GM10266 (cell line): ENCODE measurements around the gene DSPP.

ENCODE experiments used
- DNase-seq: peaks from one replicate; pipeline ENCODE4 v3.0.0; 2012; ENCODE audit errors: extremely low spot score
- TF ChIP-seq, protein P1 (sequence below): IDR thresholded peaks from 2 replicates; pipeline ENCODE4 v1.5.1; 2012; ENCODE audit warnings: mild to moderate bottlenecking, low read depth; ENCODE audit not compliant: control insufficient read depth, insufficient read depth; ENCODE audit errors: missing control alignments

Gene DSPP

GRCh38 chr4:87592124-87592523 is 16.2 kb upstream of the DSPP start:
- TF ChIP-seq, protein P1, sequence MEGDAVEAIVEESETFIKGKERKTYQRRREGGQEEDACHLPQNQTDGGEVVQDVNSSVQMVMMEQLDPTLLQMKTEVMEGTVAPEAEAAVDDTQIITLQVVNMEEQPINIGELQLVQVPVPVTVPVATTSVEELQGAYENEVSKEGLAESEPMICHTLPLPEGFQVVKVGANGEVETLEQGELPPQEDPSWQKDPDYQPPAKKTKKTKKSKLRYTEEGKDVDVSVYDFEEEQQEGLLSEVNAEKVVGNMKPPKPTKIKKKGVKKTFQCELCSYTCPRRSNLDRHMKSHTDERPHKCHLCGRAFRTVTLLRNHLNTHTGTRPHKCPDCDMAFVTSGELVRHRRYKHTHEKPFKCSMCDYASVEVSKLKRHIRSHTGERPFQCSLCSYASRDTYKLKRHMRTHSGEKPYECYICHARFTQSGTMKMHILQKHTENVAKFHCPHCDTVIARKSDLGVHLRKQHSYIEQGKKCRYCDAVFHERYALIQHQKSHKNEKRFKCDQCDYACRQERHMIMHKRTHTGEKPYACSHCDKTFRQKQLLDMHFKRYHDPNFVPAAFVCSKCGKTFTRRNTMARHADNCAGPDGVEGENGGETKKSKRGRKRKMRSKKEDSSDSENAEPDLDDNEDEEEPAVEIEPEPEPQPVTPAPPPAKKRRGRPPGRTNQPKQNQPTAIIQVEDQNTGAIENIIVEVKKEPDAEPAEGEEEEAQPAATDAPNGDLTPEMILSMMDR = no peak
- DNase-seq = no peak

DNA sequence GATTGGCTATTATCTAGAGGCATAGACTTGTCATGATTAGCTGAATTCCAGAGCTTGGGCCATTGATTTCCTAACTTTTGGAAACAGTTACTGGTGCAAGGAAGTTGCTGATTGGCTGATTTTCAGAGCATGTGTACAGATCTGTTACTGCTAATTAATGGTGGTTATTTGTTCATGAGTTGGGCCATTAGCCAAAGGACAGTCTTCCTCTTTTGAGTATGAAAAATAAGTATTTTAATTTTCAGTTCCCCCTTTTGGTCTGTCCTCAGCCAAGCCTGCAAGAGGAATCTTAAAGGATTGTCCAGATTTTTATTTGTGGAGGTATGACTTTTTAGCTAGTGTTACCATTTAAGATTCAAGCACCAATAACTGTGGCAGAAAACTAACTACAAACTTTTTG is 7.0 kb upstream of the DSPP start:
- no peak for DNase-seq
- TF ChIP-seq, protein P1 = no peak

DNA sequence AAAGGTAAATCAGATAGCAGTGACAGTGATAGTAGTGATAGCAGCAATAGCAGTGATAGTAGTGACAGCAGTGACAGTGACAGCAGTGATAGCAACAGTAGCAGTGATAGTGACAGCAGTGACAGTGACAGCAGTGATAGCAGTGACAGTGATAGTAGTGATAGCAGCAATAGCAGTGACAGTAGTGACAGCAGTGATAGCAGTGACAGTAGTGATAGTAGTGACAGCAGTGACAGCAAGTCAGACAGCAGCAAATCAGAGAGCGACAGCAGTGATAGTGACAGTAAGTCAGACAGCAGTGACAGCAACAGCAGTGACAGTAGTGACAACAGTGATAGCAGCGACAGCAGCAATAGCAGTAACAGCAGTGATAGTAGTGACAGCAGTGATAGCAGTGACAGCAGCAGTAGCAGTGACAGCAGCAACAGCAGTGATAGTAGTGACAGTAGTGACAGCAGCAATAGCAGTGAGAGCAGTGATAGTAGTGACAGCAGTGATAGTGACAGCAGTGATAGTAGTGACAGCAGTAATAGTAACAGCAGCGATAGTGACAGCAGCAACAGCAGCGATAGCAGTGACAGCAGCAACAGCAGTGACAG is 6.1 kb downstream of the DSPP start:
- TF ChIP-seq, protein P1 = no peak
- no peak for DNase-seq

- TF ChIP-seq, protein P1 = no peak
- DNase-seq = no peak
Measured at GRCh38 chr4:87616268-87616667, 7.9 kb downstream of the DSPP start.

GRCh38 chr4:87620086-87620485 is 11.8 kb downstream of the DSPP start:
- no peak for DNase-seq
- TF ChIP-seq, protein P1 = no peak

DNA sequence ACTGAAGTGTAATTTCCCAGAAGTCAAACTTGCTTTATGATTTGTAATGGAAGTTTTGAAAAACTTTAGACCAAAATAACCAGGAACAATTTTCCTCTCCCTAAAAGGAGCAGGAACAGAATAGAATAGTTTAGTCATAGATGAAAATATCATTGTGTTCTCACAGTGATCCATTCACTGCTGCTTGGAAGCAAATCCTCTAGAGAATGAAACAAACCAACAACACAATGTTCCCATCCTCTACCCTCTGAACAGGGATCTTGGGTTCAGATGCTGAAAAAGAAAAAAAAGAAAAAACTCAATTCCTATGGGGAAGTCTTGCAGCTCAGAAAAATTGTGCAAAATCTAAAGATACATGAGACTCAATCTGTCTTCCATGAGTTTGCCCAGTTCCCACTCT is 12.2 kb downstream of the DSPP start:
- TF ChIP-seq, protein P1 = no peak
- no peak for DNase-seq

GRCh38 chr4:87622303-87622702 is 14.0 kb downstream of the DSPP start:
- DNase-seq = no peak
- TF ChIP-seq, protein P1 = no peak
